ENCODE results near the gene MAST3.

MAST3 gene

GRCh38 chr19:18190278-18190677, 92.7 kb downstream of the MAST3 start:
- DNase-seq (ENCODE audit: low spot score) = no peak

GRCh38 chr19:18191640-18192062, 94.1 kb downstream of the MAST3 start:
- DNase-seq (ENCODE audit: low spot score) = no peak

GRCh38 chr19:18192673-18193387, 95.3 kb downstream of the MAST3 start, which contains the start of gene MPV17L2:
TSS of gene MPV17L2 (plus strand) at chr19:18193218. CDS start at chr19:18193282, 64 bp downstream.
- DNase-seq (ENCODE audit: low spot score) = peak; percentile 100

GRCh38 chr19:18193388-18194180, 96.0 kb downstream of the MAST3 start:
- no peak for DNase-seq (ENCODE audit: low spot score)

- DNase-seq (ENCODE audit: low spot score) = no peak
These were observed 96.6 kb downstream of the MAST3 start for GRCh38 chr19:18194181-18194530.

- DNase-seq (ENCODE audit: low spot score) = no peak
These were observed 97.1 kb downstream of the MAST3 start for GRCh38 chr19:18194554-18195238.

- DNase-seq (ENCODE audit: low spot score) = no peak
These were observed 98.9 kb downstream of the MAST3 start for GRCh38 chr19:18196511-18196845.

- DNase-seq (ENCODE audit: low spot score) = no peak
These were observed 99.7 kb downstream of the MAST3 start for GRCh38 chr19:18197306-18197705.

- DNase-seq (ENCODE audit: low spot score) = no peak
These were observed 100.4 kb downstream of the MAST3 start for GRCh38 chr19:18197941-18198340.

GRCh38 chr19:18198374-18198773, 100.8 kb downstream of the MAST3 start:
- no peak for DNase-seq (ENCODE audit: low spot score)
